H9 (cell line): ENCODE data around the gene MRPS16. TPM values are rescaled to one million over a fixed set of nuclear protein-coding genes. Genes with fewer than 3 reads are reported as not detected.

Experiments used
- DNase-seq: peaks from one replicate; pipeline ENCODE4 v3.0.0-alpha.2; 2017
- H2AFZ ChIP-seq: one replicate; pipeline ENCODE4 v1.6.1; 2013; ENCODE audit warnings: mild to moderate bottlenecking, low read length, control low read depth, moderate library complexity
- H2AK5ac ChIP-seq: 2 replicates; pipeline ENCODE4 v1.6.1; 2013; ENCODE audit warnings: low read length, control low read depth, mixed read lengths; ENCODE audit not compliant: insufficient read length
- H2BK120ac ChIP-seq: one replicate; pipeline ENCODE4 v1.6.1; 2013; ENCODE audit warnings: low read depth, mild to moderate bottlenecking, low read length, control low read depth, inconsistent platforms; ENCODE audit not compliant: poor library complexity, severe bottlenecking
- H2BK12ac ChIP-seq: 2 replicates; pipeline ENCODE4 v1.6.1; 2013; ENCODE audit warnings: low read length, control low read depth, mixed read lengths, low read depth; ENCODE audit not compliant: insufficient read length
- H2BK15ac ChIP-seq: 2 replicates; pipeline ENCODE4 v1.6.1; 2013; ENCODE audit warnings: low read depth, low read length, control low read depth
- H2BK20ac ChIP-seq: one replicate; pipeline ENCODE4 v1.6.1; 2013; ENCODE audit warnings: low read depth, mild to moderate bottlenecking, low read length, control low read depth, inconsistent platforms; ENCODE audit not compliant: poor library complexity, severe bottlenecking
- H2BK5ac ChIP-seq: 2 replicates; pipeline ENCODE4 v1.6.1; 2013; ENCODE audit warnings: low read length, control low read depth, mixed read lengths; ENCODE audit not compliant: insufficient read length
- H3K14ac ChIP-seq: 2 replicates; pipeline ENCODE4 v1.6.1; 2013; ENCODE audit warnings: low read length, control low read depth; ENCODE audit not compliant: insufficient read depth
- H3K18ac ChIP-seq: 2 replicates; pipeline ENCODE4 v1.6.1; 2013; ENCODE audit warnings: low read depth, mild to moderate bottlenecking, mixed read lengths, low read length, control low read depth; ENCODE audit not compliant: insufficient read length
- H3K23ac ChIP-seq: 2 replicates; pipeline ENCODE4 v1.6.1; 2013; ENCODE audit warnings: low read length, control low read depth, mixed read lengths, low read depth; ENCODE audit not compliant: insufficient read length
- H3K23me2 ChIP-seq: 2 replicates; pipeline ENCODE4 v1.6.1; 2013; ENCODE audit warnings: low read depth, mild to moderate bottlenecking, mixed read lengths, low read length, control low read depth; ENCODE audit not compliant: insufficient read length, poor library complexity, severe bottlenecking
- H3K27ac ChIP-seq: 2 replicates; pipeline ENCODE4 v1.5.1; 2013; ENCODE audit warnings: low read length, control low read depth, mixed read lengths, low read depth; ENCODE audit not compliant: insufficient read length
- H3K27me3 ChIP-seq: 2 replicates; pipeline ENCODE4 v1.6.1; 2013; ENCODE audit warnings: low read length, control low read depth, inconsistent platforms; ENCODE audit not compliant: insufficient read depth
- H3K4ac ChIP-seq: 2 replicates; pipeline ENCODE4 v1.6.1; 2013; ENCODE audit warnings: low read depth, mild to moderate bottlenecking, control low read depth, inconsistent platforms, low read length, moderate library complexity
- H3K4me1 ChIP-seq: 2 replicates; pipeline ENCODE4 v1.6.1; 2013; ENCODE audit warnings: low read length, control low read depth, inconsistent platforms; ENCODE audit not compliant: insufficient read depth
- H3K4me2 ChIP-seq: 2 replicates; pipeline ENCODE4 v1.6.1; 2013; ENCODE audit warnings: low read length, control low read depth, mixed read lengths; ENCODE audit not compliant: insufficient read length, insufficient read depth
- H3K56ac ChIP-seq: 2 replicates; pipeline ENCODE4 v1.6.1; 2013; ENCODE audit warnings: low read depth, mild to moderate bottlenecking, mixed read lengths, low read length, control low read depth; ENCODE audit not compliant: insufficient read length
- H3K79me1 ChIP-seq: 2 replicates; pipeline ENCODE4 v1.6.1; 2013; ENCODE audit warnings: low read depth, mild to moderate bottlenecking, moderate library complexity, low read length, control low read depth, inconsistent platforms; ENCODE audit not compliant: insufficient read depth, poor library complexity, severe bottlenecking
- H3K79me2 ChIP-seq: 2 replicates; pipeline ENCODE4 v1.6.1; 2013; ENCODE audit warnings: low read length, control low read depth, inconsistent platforms; ENCODE audit not compliant: insufficient read depth
- H3K9ac ChIP-seq: 2 replicates; pipeline ENCODE4 v1.6.1; 2013; ENCODE audit warnings: low read length, control low read depth, mixed read lengths; ENCODE audit not compliant: insufficient read length; ENCODE audit errors: extremely low read depth
- H3K9me3 ChIP-seq: one replicate; pipeline ENCODE4 v1.6.1; 2013; ENCODE audit warnings: low read depth, low read length, inconsistent platforms; ENCODE audit not compliant: control insufficient read depth
- H3T11ph ChIP-seq: one replicate; pipeline ENCODE4 v1.6.1; 2013; ENCODE audit warnings: mild to moderate bottlenecking, low read length, control low read depth, inconsistent platforms
- H4K20me1 ChIP-seq: one replicate; pipeline ENCODE4 v1.6.1; 2013; ENCODE audit not compliant: control insufficient read depth, insufficient read length, insufficient read depth
- H4K5ac ChIP-seq: 2 replicates; pipeline ENCODE4 v1.6.1; 2013; ENCODE audit warnings: low read depth, mild to moderate bottlenecking, mixed read lengths, low read length, control low read depth; ENCODE audit not compliant: insufficient read length
- H4K8ac ChIP-seq: replicated peaks from 2 replicates; pipeline ENCODE4 v1.6.1; 2013; ENCODE audit warnings: low read length, control low read depth, mixed read lengths, low read depth; ENCODE audit not compliant: insufficient read length
- H4K91ac ChIP-seq: 2 replicates; pipeline ENCODE4 v1.6.1; 2013; ENCODE audit warnings: low read depth, mild to moderate bottlenecking, moderate library complexity, mixed read lengths, low read length, control low read depth; ENCODE audit not compliant: insufficient read length
- H3K27ac Mint-ChIP-seq, 3 experiments: 2 replicates in 2 of 3; 3 replicates in 1 of 3; pipeline ENCODE4 v1.8.0; 2020 to 2021; ENCODE audit warnings: mixed read lengths in 3 of 3, mild to moderate bottlenecking in 1 of 3, moderate library complexity in 1 of 3
- H3K27me3 Mint-ChIP-seq: 2 replicates; pipeline ENCODE4 v1.8.0; 2021; ENCODE audit warnings: low read depth, mild to moderate bottlenecking, moderate library complexity, mixed read lengths
- H3K36me3 Mint-ChIP-seq, 3 experiments: 2 replicates in 2 of 3; 3 replicates in 1 of 3; pipeline ENCODE4 v1.8.0; 2020 to 2021; ENCODE audit warnings: low read depth in 3 of 3, mixed read lengths in 3 of 3; ENCODE audit not compliant: insufficient read depth in 1 of 3
- H3K4me1 Mint-ChIP-seq, 2 experiments: 2 replicates each; pipeline ENCODE4 v1.8.0; 2020; ENCODE audit warnings: mixed read lengths in 2 of 2
- H3K4me3 Mint-ChIP-seq, 2 experiments: 2 replicates in 1 of 2; 3 replicates in 1 of 2; pipeline ENCODE4 v1.8.0; 2020 to 2021; ENCODE audit warnings: mild to moderate bottlenecking in 2 of 2, mixed read lengths in 2 of 2, moderate library complexity in 1 of 2
- H3K9me3 Mint-ChIP-seq, 2 experiments: 2 replicates in 1 of 2; 3 replicates in 1 of 2; pipeline ENCODE4 v1.8.0; 2020; ENCODE audit warnings: mild to moderate bottlenecking in 2 of 2, mixed read lengths in 2 of 2, moderate library complexity in 1 of 2
- WGBS: extraction: QIAGEN DNeasy Blood & Tissue Kit; methylation state at CpG from one replicate; pipeline ENCODE4 v1.1.7; 2013; ENCODE audit warnings: missing lambda C conversion rate, low lambda C conversion rate, mixed read lengths; ENCODE audit not compliant: insufficient read length; ENCODE audit errors: extremely low coverage; 5-methylcytosine and 5-hydroxymethylcytosine counted together
- total RNA-seq: library from RNA; stranded (reverse); gene quantifications from 2 replicates; pipeline ENCODE4 v1.2.1, GENCODE V29; 2021
- TF ChIP-seq, protein P1 (sequence below): fragments of 200-600 bp; sonication (generic); conservative IDR thresholded peaks from 3 replicates; pipeline ENCODE4 v1.8.0; 2021; ENCODE audit warnings: antibody characterized with exemption, mild to moderate bottlenecking

The MRPS16 gene
- total RNA-seq, 1 experiment from 2014 or later = 122 TPM

DNA sequence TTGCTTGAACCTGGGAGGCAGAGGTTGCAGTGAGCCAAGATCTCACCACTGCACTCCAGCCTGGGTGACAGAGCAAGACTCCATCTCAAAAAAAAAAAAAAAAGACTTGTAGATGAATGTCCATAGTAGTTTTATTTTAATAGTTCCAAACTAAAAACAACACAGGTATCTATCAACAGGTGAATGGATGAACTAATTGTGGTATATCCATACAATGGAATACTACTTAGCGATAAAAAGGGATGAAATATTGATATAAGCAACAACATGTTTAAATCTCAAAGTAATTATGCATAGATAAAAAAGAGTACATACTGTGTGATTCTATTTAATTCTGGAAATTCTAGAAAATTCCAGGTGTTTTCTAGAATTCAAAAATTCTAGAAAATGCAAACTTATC lies 37.5 kb upstream of the MRPS16 start:
- no peak overlapping the region for H3K4ac ChIP-seq
- WGBS = no CpG with 5 or more reads among the region's 1 CpG
- TF ChIP-seq, protein P1, sequence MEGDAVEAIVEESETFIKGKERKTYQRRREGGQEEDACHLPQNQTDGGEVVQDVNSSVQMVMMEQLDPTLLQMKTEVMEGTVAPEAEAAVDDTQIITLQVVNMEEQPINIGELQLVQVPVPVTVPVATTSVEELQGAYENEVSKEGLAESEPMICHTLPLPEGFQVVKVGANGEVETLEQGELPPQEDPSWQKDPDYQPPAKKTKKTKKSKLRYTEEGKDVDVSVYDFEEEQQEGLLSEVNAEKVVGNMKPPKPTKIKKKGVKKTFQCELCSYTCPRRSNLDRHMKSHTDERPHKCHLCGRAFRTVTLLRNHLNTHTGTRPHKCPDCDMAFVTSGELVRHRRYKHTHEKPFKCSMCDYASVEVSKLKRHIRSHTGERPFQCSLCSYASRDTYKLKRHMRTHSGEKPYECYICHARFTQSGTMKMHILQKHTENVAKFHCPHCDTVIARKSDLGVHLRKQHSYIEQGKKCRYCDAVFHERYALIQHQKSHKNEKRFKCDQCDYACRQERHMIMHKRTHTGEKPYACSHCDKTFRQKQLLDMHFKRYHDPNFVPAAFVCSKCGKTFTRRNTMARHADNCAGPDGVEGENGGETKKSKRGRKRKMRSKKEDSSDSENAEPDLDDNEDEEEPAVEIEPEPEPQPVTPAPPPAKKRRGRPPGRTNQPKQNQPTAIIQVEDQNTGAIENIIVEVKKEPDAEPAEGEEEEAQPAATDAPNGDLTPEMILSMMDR = no peak
- no peak overlapping the region for H3K18ac ChIP-seq
- no peak overlapping the region for H4K5ac ChIP-seq
- H2BK5ac ChIP-seq = no peak overlapping the region
- H3K4me1 ChIP-seq = no peaks in the 10 kb centered on the region
- H3K9me3 ChIP-seq = no peaks in the 10 kb centered on the region
- H2AFZ ChIP-seq = no peak overlapping the region
- no peak overlapping the region for H4K91ac ChIP-seq
- H2AK5ac ChIP-seq = no peak overlapping the region
- Mint-ChIP-seq H3K4me1 (no peaks in the 10 kb centered on the region), H3K4me3 (no peak overlapping the region), H3K36me3 (no peaks in the 10 kb centered on the region; a peak in 3 of 7 replicates), H3K27me3 (peaks cover 7% of the 10 kb centered on the region), H3K27ac (no peak overlapping the region), H3K9me3 (peaks cover 16 to 18% of the 10 kb centered on the region in 2 experiments)
- H2BK15ac ChIP-seq = no peak overlapping the region
- no peak overlapping the region for H3K56ac ChIP-seq
- H2BK120ac ChIP-seq = no peak overlapping the region
- H3K9ac ChIP-seq = no peak overlapping the region
- no peak overlapping the region for H3K14ac ChIP-seq
- no peak for DNase-seq
- H3K79me1 ChIP-seq = no peaks in the 10 kb centered on the region
- H3K23me2 ChIP-seq = no peaks in the 10 kb centered on the region
- no peak overlapping the region for H3K4me2 ChIP-seq
- H3K27ac ChIP-seq = no peak overlapping the region
- no peak overlapping the region for H4K8ac ChIP-seq
- H2BK12ac ChIP-seq = no peak overlapping the region
- no peak overlapping the region for H3T11ph ChIP-seq
- H2BK20ac ChIP-seq = no peak overlapping the region
- H3K27me3 ChIP-seq = no peaks in the 10 kb centered on the region
- H3K79me2 ChIP-seq = no peaks in the 10 kb centered on the region
- no peaks in the 10 kb centered on the region for H4K20me1 ChIP-seq
- H3K23ac ChIP-seq = no peak overlapping the region
